ENCODE measurements around the gene LAT.

DNA sequence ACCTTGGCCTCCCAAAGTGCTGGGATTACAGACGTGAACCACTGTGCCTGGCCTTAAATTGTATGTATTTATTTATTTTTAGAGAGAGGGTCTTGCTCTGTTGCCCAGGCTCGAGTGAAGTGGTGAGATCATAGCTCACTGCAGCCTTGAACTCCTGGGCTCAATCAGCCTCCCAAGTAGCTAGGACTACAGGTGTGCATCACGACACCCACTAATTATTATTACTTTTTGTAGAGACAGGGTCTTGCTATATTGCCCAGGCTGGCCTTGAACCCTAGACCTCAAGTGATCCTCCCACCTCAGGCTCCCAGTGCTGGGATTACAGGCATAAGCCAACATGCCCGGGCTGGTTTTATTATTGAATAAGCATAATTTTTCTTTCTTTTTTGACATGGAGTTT lies 38.2 kb upstream of the LAT start:
- TF ChIP-seq SUZ12 (IDR thresholded peaks at IDR 0.05; ENCODE audit: extremely low read depth, insufficient read depth, insufficient read length) (no peak), ZNF274 (IDR thresholded peaks at IDR 0.05; ENCODE audit: low read depth, low read length) (no peak)
